ENCODE results near the gene SLAMF7.

Gene SLAMF7

GRCh38 chr1:160750608-160751007 is 11.6 kb downstream of the SLAMF7 start:
- in situ Hi-C loops (cut with HindIII; ENCODE audit: low sequenced_read_pairs), result no loop called here

GRCh38 chr1:160752406-160752805 is 13.4 kb downstream of the SLAMF7 start:
- TF ChIP-seq, protein P1, sequence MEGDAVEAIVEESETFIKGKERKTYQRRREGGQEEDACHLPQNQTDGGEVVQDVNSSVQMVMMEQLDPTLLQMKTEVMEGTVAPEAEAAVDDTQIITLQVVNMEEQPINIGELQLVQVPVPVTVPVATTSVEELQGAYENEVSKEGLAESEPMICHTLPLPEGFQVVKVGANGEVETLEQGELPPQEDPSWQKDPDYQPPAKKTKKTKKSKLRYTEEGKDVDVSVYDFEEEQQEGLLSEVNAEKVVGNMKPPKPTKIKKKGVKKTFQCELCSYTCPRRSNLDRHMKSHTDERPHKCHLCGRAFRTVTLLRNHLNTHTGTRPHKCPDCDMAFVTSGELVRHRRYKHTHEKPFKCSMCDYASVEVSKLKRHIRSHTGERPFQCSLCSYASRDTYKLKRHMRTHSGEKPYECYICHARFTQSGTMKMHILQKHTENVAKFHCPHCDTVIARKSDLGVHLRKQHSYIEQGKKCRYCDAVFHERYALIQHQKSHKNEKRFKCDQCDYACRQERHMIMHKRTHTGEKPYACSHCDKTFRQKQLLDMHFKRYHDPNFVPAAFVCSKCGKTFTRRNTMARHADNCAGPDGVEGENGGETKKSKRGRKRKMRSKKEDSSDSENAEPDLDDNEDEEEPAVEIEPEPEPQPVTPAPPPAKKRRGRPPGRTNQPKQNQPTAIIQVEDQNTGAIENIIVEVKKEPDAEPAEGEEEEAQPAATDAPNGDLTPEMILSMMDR (IDR thresholded peaks at IDR 0.05; ENCODE audit: low read depth, low read length), result no peak
- H3K4me3 ChIP-seq (ENCODE audit: low read depth, low read length), result no peak overlapping the region
- in situ Hi-C loops (cut with HindIII; ENCODE audit: low sequenced_read_pairs), result no loop called here
- no peak for DNase-seq (ENCODE audit: low read depth, low spot score)

More at GRCh38 chr1:160750608-160751007, 11.6 kb downstream of the SLAMF7 start:
- TF ChIP-seq, protein P1 (IDR thresholded peaks at IDR 0.05; ENCODE audit: low read depth, low read length), result no peak
- no peak for DNase-seq (ENCODE audit: low read depth, low spot score)
- H3K4me3 ChIP-seq (ENCODE audit: low read depth, low read length), result no peak overlapping the region

DNA sequence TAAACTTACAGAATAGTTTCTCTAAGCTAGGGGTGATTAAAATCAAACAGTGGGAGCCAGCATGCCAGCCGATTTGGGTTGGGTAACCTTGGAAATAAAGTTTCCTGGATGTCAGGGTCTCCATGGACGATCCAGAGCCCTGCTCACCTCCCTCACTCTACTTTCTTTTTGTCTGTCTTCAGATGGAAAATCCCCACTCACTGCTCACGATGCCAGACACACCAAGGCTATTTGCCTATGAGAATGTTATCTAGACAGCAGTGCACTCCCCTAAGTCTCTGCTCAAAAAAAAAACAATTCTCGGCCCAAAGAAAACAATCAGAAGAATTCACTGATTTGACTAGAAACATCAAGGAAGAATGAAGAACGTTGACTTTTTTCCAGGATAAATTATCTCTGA is 13.9 kb downstream of the SLAMF7 start:
- no peak for DNase-seq (ENCODE audit: low read depth, low spot score)
- H3K4me3 ChIP-seq (ENCODE audit: low read depth, low read length), result no peak overlapping the region
- in situ Hi-C loops (cut with HindIII; ENCODE audit: low sequenced_read_pairs), result no loop called here
- TF ChIP-seq, protein P1 (IDR thresholded peaks at IDR 0.05; ENCODE audit: low read depth, low read length), result no peak

DNA sequence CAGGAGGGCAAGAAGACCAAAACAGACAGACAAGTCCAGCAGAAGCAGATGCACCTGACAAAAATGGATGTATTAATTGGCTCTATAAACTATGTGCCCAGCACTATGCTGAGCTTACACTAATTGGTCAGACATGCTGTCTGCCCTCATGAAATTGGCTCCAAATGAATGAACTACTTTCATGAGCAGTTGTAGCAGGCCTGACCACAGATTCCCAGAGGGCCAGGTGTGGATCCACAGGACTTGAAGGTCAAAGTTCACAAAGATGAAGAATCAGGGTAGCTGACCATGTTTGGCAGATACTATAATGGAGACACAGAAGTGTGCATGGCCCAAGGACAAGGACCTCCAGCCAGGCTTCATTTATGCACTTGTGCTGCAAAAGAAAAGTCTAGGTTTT is 14.5 kb downstream of the SLAMF7 start:
- DNase-seq (ENCODE audit: low read depth, low spot score), result no peak
- in situ Hi-C loops (cut with HindIII; ENCODE audit: low sequenced_read_pairs), result no loop called here
- no peak overlapping the region for H3K4me3 ChIP-seq (ENCODE audit: low read depth, low read length)
- TF ChIP-seq, protein P1 (IDR thresholded peaks at IDR 0.05; ENCODE audit: low read depth, low read length), result no peak

GRCh38 chr1:160755461-160755860 is 16.4 kb downstream of the SLAMF7 start:
- no peak overlapping the region for H3K4me3 ChIP-seq (ENCODE audit: low read depth, low read length)
- DNase-seq (ENCODE audit: low read depth, low spot score), result no peak
- in situ Hi-C loops (cut with HindIII; ENCODE audit: low sequenced_read_pairs), result no loop called here
- TF ChIP-seq, protein P1 (IDR thresholded peaks at IDR 0.05; ENCODE audit: low read depth, low read length), result no peak

- TF ChIP-seq, protein P1 (IDR thresholded peaks at IDR 0.05; ENCODE audit: low read depth, low read length), result no peak
- in situ Hi-C loops (cut with HindIII; ENCODE audit: low sequenced_read_pairs), result no loop called here
- no peak for DNase-seq (ENCODE audit: low read depth, low spot score)
- no peak overlapping the region for H3K4me3 ChIP-seq (ENCODE audit: low read depth, low read length)
Observed at GRCh38 chr1:160755911-160756848, 17.1 kb downstream of the SLAMF7 start.
